Subcutaneous abdominal adipose tissue (tissue), 5 donors: ENCODE results near the gene AP4E1.
"Not testable (repeated sequence)": the region's sequence is repeated elsewhere in the genome, so short reads cannot be mapped to it uniquely, and the experiment has no call there.

ENCODE experiments used
- H3K27ac ChIP-seq: one replicate; pipeline ENCODE4 v1.7.0; 2013; ENCODE audit warnings: low read depth, mild to moderate bottlenecking, inconsistent platforms, low read length, moderate library complexity
- H3K27me3 ChIP-seq, 5 donors: one replicate each; pipeline ENCODE4 v1.7.0; 2013; ENCODE audit warnings: low read length in 5 of 5, inconsistent platforms in 1 of 5; ENCODE audit not compliant: control insufficient read depth in 5 of 5, insufficient read depth in 4 of 5
- H3K36me3 ChIP-seq, 5 donors: one replicate each; pipeline ENCODE4 v1.7.0; 2013; ENCODE audit warnings: low read length in 5 of 5; ENCODE audit not compliant: control insufficient read depth in 5 of 5, insufficient read depth in 5 of 5
- H3K4me1 ChIP-seq, 5 donors: one replicate each; pipeline ENCODE4 v1.7.0; 2013; ENCODE audit warnings: low read length in 5 of 5, mild to moderate bottlenecking in 3 of 5, moderate library complexity in 1 of 5; ENCODE audit not compliant: control insufficient read depth in 5 of 5, insufficient read depth in 5 of 5
- H3K4me3 ChIP-seq, 5 donors: one replicate each; pipeline ENCODE4 v1.7.0; 2013; ENCODE audit warnings: low read length in 5 of 5, low read depth in 1 of 5
- H3K9ac ChIP-seq, 5 donors: one replicate each; pipeline ENCODE4 v1.7.0; 2013; ENCODE audit warnings: low read length in 5 of 5, mild to moderate bottlenecking in 4 of 5, moderate library complexity in 3 of 5
- H3K9me3 ChIP-seq, 5 donors: one replicate each; pipeline ENCODE4 v1.7.0; 2013; ENCODE audit warnings: low read length in 5 of 5; ENCODE audit not compliant: control insufficient read depth in 5 of 5
- donor health status: healthy.
- donor health status: healthy.
- donor health status: healthy.
- donor health status: healthy.
- donor health status: healthy.

AP4E1 gene

GRCh38 chr15:50933341-50933740 is 24.9 kb downstream of the AP4E1 start:
- H3K27me3 ChIP-seq, result no peaks in the 10 kb centered on the region
- no peak overlapping the region for H3K9ac ChIP-seq
- no peak overlapping the region for H3K4me3 ChIP-seq
- peaks cover 0 to 5% (median 0%) of the 10 kb centered on the region in 5 donors for H3K4me1 ChIP-seq
- no peak overlapping the region for H3K27ac ChIP-seq
- H3K36me3 ChIP-seq, result peaks cover 13 to 39% (median 20%) of the 10 kb centered on the region in 5 donors
- no peaks in the 10 kb centered on the region for H3K9me3 ChIP-seq

DNA sequence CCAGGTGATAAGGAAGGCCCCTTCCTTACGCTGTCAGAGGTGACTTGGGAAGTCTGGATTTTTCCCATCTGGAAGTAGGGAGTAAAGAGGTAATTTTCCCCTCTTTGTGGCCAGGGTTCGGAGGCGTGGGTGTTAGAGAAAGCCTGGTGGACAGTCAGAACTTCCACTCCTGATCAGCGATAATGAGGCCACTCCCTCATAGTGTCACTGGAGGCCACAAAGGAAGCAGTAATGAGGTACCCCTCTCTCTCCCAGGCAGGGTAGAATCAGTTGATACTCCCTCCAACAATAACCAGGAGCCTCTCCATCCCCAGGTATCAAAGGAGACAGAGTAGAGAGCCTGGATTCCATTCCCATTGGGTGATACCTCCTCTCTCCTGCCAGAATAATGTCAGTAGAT is 30.0 kb downstream of the AP4E1 start:
- Histone ChIP-seq H3K4me3 (no peak overlapping the region), H3K36me3 (peaks cover 9 to 21% (median 13%) of the 10 kb centered on the region in 5 donors), H3K9ac (no peak overlapping the region), H3K27ac (no peak overlapping the region), H3K27me3 (no peaks in the 10 kb centered on the region), H3K4me1 (no peaks in the 10 kb centered on the region), H3K9me3 (no peaks in the 10 kb centered on the region)

DNA sequence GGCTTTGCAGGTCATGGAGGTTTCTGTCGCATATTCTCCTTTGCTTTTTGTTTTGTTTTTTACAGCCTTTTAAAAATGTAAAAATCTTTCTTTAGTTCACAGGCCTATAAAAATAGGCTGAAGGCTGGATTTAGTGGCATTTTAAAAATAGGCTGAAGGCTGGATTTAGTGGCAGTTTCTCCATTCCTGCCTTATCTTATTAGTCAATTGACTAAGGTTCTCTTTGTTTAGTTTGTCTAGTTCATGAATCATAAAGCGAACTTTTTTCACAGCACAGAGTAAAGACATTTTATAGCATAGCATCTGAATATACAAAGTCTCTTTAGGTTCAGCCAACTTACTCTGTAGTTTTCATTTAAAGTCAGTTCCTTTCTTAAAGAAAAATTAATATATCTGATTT is 31.4 kb downstream of the AP4E1 start:
- H3K27ac ChIP-seq, result no peak overlapping the region
- H3K9me3 ChIP-seq, result no peaks in the 10 kb centered on the region

DNA sequence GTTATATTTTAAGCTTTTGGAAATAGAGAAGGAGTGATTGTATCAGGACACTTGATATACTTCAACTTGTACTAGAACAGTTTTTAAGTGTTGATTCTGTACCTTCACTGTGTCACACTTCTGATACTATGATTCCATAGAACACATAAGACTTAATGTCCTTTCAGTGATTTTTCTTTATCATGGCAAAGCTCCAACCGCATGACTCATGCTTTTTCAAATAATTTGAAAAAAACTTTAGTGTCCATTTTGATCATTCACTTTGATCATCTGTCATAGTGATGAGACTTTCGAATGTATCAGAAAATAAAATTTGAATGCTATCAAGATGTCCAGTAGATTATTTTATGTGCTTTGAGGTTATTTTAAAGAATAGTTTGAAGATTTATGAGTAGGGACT is 32.0 kb downstream of the AP4E1 start:
- H3K4me1 ChIP-seq, result peaks cover 0 to 1% (median 0%) of the 10 kb centered on the region in 5 donors
- no peak overlapping the region for H3K4me3 ChIP-seq
- no peak overlapping the region for H3K9ac ChIP-seq
- H3K9me3 ChIP-seq, result no peaks in the 10 kb centered on the region
- H3K36me3 ChIP-seq, result peaks cover 17 to 31% (median 22%) of the 10 kb centered on the region in 5 donors
- no peaks in the 10 kb centered on the region for H3K27me3 ChIP-seq
- no peak overlapping the region for H3K27ac ChIP-seq

More for the DNA sequence above, 31.4 kb downstream of the AP4E1 start:
- Histone ChIP-seq H3K9ac (no peak overlapping the region), H3K36me3 (peaks cover 14 to 29% (median 17%) of the 10 kb centered on the region in 5 donors), H3K4me1 (no peaks in the 10 kb centered on the region), H3K4me3 (no peak overlapping the region), H3K27me3 (no peaks in the 10 kb centered on the region)

DNA sequence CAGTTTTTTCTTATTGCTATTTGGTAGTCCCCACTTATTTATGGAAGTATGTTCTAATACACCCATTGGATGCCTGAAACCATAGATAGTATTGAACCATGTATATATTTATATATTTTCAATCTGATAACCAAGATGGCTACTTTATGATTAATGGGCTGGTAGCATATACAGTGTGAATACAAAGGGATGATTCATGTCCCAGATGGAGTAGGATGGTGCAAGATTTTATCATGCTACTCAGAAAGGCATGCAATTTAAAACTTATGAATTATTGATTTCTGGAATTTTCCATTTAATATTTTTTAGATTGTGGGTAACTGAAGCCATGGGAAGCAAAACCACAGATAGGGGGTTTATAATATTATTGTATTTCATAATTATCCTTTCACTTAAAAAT is 35.2 kb downstream of the AP4E1 start:
- H3K27ac ChIP-seq, result no peak overlapping the region
- no peak overlapping the region for H3K4me3 ChIP-seq
- H3K4me1 ChIP-seq, result peaks cover 0 to 4% (median 0%) of the 10 kb centered on the region in 5 donors
- H3K36me3 ChIP-seq, result peaks cover 12 to 32% (median 17%) of the 10 kb centered on the region in 5 donors
- H3K9ac ChIP-seq, result no peak overlapping the region
- no peaks in the 10 kb centered on the region for H3K27me3 ChIP-seq
- H3K9me3 ChIP-seq, result no peaks in the 10 kb centered on the region

DNA sequence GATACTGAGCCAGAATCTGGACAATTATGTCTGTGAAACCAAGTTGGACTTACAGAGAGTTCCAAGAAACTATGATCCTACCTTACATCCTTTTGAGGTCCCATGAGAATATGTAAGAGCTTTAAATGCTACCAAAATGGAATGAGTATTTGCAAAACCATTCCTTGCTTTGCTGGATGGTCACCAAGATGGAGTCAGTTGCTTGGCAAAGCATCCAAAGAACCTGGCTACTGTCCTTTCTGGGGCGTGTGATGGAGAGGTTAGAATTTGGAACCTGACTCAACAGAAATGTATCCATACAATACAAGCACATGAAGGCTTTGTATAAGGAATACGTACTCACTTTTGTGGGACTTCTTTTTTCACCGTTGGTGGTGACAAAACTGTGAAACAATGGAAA is 36.2 kb downstream of the AP4E1 start:
- H3K9ac ChIP-seq, result no peak overlapping the region
- peaks cover 0 to 4% (median 0%) of the 10 kb centered on the region in 5 donors for H3K4me1 ChIP-seq
- no peak overlapping the region for H3K4me3 ChIP-seq
- H3K27ac ChIP-seq, result no peak overlapping the region
- H3K9me3 ChIP-seq, result no peaks in the 10 kb centered on the region
- peaks cover 10 to 34% (median 16%) of the 10 kb centered on the region in 5 donors for H3K36me3 ChIP-seq
- no peaks in the 10 kb centered on the region for H3K27me3 ChIP-seq

DNA sequence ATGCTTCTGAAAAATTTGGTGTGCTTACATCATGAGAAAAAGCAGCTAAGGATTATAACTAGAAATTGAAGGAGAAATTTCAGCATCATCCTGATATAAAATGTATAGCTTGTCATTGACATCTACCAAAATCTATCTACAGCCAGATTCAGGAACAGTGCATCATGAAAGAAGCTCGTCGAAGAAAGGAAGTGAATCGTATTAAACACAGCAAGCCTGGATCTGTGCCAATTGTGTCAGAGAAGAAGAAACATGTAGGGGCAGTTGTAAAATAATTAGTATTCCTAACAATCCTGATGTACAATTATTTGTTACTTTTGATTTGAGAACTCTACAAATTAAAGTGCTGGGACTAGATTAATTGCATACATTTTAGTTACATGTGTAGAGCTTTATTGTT is 37.2 kb downstream of the AP4E1 start:
- no peak overlapping the region for H3K27ac ChIP-seq
- H3K27me3 ChIP-seq, result no peaks in the 10 kb centered on the region
- H3K36me3 ChIP-seq, result peaks cover 10 to 42% (median 26%) of the 10 kb centered on the region in 5 donors
- H3K9me3 ChIP-seq, result peaks cover 0 to 2% (median 0%) of the 10 kb centered on the region in 5 donors
- H3K9ac ChIP-seq, result no peak overlapping the region
- H3K4me1 ChIP-seq, result peaks cover 0 to 4% (median 0%) of the 10 kb centered on the region in 5 donors
- no peak overlapping the region for H3K4me3 ChIP-seq

GRCh38 chr15:50950745-50951144 is 42.3 kb downstream of the AP4E1 start:
- not testable (repeated sequence) for H3K4me1 ChIP-seq, H3K27ac ChIP-seq, H3K27me3 ChIP-seq, H3K4me3 ChIP-seq, H3K9me3 ChIP-seq, H3K9ac ChIP-seq
- H3K36me3 ChIP-seq, result peaks cover 24 to 45% (median 36%) of the 10 kb centered on the region in 5 donors

DNA sequence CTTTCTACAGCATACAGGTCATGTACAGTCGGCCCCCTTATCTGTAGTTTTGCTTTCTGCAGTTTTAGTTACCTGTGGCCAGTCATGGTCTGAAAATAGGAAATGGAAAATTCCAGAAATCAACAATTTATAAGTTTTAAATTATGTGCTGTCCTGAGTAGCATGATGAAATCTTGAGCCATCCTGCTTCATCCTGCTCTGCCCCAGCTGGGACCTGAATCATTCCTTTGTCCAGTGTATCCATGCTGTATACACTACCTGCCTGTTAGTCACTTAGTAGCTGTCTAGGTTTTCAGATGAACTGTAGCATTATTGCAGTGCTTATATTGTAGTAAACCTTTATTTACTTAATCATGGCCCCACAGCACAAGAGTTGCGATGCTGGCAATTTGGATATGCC is 44.8 kb downstream of the AP4E1 start:
- H3K27me3 ChIP-seq, result no peaks in the 10 kb centered on the region
- H3K4me1 ChIP-seq, result no peaks in the 10 kb centered on the region
- H3K4me3 ChIP-seq, result no peak overlapping the region
- peaks cover 0 to 2% (median 0%) of the 10 kb centered on the region in 5 donors for H3K9me3 ChIP-seq
- H3K9ac ChIP-seq, result no peak overlapping the region
- H3K36me3 ChIP-seq, result peaks cover 39 to 58% (median 44%) of the 10 kb centered on the region in 5 donors
- no peak overlapping the region for H3K27ac ChIP-seq

- not testable (repeated sequence) for H3K4me3 ChIP-seq, H3K27ac ChIP-seq, H3K9ac ChIP-seq, H3K27me3 ChIP-seq, H3K9me3 ChIP-seq, H3K4me1 ChIP-seq
- H3K36me3 ChIP-seq, result peaks cover 48 to 73% (median 56%) of the 10 kb centered on the region in 5 donors
Measured at GRCh38 chr15:50954837-50955236, 46.4 kb downstream of the AP4E1 start.

- Histone ChIP-seq H3K36me3 (peaks cover 39 to 52% (median 40%) of the 10 kb centered on the region in 5 donors), H3K9ac (no peak overlapping the region), H3K4me1 (no peaks in the 10 kb centered on the region), H3K4me3 (no peak overlapping the region), H3K9me3 (peaks cover 10 to 21% (median 15%) of the 10 kb centered on the region in 5 donors), H3K27me3 (no peaks in the 10 kb centered on the region), H3K27ac (no peak overlapping the region)
Measured at GRCh38 chr15:50959717-50960116, 51.2 kb downstream of the AP4E1 start.
